Rectal smooth muscle tissue (tissue), 1 donor: Measurements from ENCODE around the gene PLCB1.
"Not testable (repeated sequence)": the region's sequence is repeated elsewhere in the genome, so short reads cannot be mapped to it uniquely, and the experiment has no call there.

Experiments used
- H3K27ac ChIP-seq: one replicate; pipeline ENCODE4 v1.7.0; 2013; ENCODE audit warnings: low read depth, low read length, inconsistent platforms
- H3K27me3 ChIP-seq: one replicate; pipeline ENCODE4 v1.7.0; 2013; ENCODE audit warnings: low read length; ENCODE audit not compliant: control insufficient read depth, insufficient read depth
- H3K36me3 ChIP-seq: one replicate; pipeline ENCODE4 v1.7.0; 2013; ENCODE audit warnings: low read length; ENCODE audit not compliant: control insufficient read depth, insufficient read depth
- H3K4me1 ChIP-seq: one replicate; pipeline ENCODE4 v1.7.0; 2013; ENCODE audit warnings: low read length; ENCODE audit not compliant: control insufficient read depth, insufficient read depth
- H3K4me3 ChIP-seq: one replicate; pipeline ENCODE4 v1.7.0; 2013; ENCODE audit warnings: low read length
- H3K9ac ChIP-seq: one replicate; pipeline ENCODE4 v1.7.0; 2013; ENCODE audit warnings: low read length

The PLCB1 gene

GRCh38 chr20:8432435-8433148 lies 300.5 kb downstream of the PLCB1 start:
- peaks cover 10% of the 10 kb centered on the region for H3K4me1 ChIP-seq
- H3K9ac ChIP-seq, result no peak overlapping the region
- no peaks in the 10 kb centered on the region for H3K36me3 ChIP-seq
- peak overlapping the region; percentile 42 for H3K27ac ChIP-seq
- no peak overlapping the region for H3K4me3 ChIP-seq
- H3K27me3 ChIP-seq, result no peaks in the 10 kb centered on the region

DNA sequence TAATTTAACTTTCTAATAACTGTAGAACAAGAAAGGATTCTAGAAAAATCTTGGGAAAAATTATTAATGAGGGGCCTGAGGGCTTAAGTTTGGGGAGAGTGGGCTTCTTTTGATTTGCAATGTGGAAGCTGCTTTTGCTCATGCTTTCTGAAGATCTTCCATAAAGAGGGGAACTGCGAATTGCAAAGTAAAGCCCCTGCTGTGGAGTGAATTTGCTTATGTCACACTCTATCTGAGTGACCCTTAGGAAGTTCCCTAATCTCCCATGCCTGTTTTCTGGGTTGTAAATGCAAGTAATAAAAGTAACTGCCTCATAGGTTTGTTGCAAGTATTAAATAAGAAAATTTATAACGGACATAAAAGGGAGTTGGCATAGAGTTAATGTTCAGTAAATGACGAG lies 301.2 kb downstream of the PLCB1 start:
- Histone ChIP-seq H3K36me3 (no peaks in the 10 kb centered on the region), H3K27ac (no peak overlapping the region), H3K9ac (no peak overlapping the region), H3K4me3 (no peak overlapping the region), H3K27me3 (no peaks in the 10 kb centered on the region), H3K4me1 (peaks cover 10% of the 10 kb centered on the region)

GRCh38 chr20:8434326-8434876 lies 302.3 kb downstream of the PLCB1 start:
- no peak overlapping the region for H3K4me3 ChIP-seq
- H3K36me3 ChIP-seq, result no peaks in the 10 kb centered on the region
- H3K27me3 ChIP-seq, result no peaks in the 10 kb centered on the region
- H3K27ac ChIP-seq, result no peak overlapping the region
- H3K4me1 ChIP-seq, result peaks cover 10% of the 10 kb centered on the region
- H3K9ac ChIP-seq, result no peak overlapping the region

DNA sequence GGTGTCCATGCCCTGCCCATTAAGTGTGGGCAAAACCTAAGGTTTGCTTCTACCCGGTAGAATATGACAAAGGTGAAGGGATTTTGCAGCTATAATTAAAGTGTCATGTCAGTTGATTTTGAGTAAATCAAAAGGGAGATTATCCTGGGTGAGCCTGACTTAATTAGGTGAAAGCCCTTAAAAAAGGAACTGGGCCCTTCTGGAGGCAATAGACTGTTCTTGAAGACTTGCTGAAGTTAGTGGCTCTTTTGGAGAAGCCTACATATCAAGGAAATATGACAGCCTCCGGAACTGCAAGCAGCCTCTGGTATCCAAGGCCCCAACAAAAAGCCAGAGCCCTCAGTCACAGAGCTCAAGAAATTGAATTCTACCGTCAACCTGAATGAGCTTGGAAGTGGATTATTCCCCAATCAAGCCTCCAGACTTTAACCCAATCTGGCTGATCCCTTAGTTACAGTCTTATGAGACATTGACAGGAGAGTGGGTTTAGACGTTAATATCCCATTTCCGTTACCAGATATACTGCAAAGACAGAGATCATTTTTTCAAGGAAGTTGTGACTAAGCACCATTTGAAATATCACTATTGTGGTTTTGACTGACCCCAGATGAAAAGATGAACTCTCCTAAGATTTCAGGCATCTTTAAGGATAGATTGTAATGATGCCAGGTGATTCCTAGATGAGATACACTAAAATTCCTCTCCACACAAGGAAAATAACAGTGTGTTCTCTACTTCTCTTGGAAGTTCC lies 303.4 kb downstream of the PLCB1 start:
- H3K4me1 ChIP-seq, result peaks cover 12% of the 10 kb centered on the region
- H3K27me3 ChIP-seq, result no peaks in the 10 kb centered on the region
- no peak overlapping the region for H3K4me3 ChIP-seq
- H3K36me3 ChIP-seq, result no peaks in the 10 kb centered on the region
- H3K9ac ChIP-seq, result no peak overlapping the region
- H3K27ac ChIP-seq, result no peak overlapping the region

- not testable (repeated sequence) for H3K4me3 ChIP-seq, H3K27ac ChIP-seq, H3K27me3 ChIP-seq, H3K9ac ChIP-seq, H3K36me3 ChIP-seq
- H3K4me1 ChIP-seq, result peaks cover 12% of the 10 kb centered on the region
These were observed 304.9 kb downstream of the PLCB1 start for GRCh38 chr20:8436938-8437337.

DNA sequence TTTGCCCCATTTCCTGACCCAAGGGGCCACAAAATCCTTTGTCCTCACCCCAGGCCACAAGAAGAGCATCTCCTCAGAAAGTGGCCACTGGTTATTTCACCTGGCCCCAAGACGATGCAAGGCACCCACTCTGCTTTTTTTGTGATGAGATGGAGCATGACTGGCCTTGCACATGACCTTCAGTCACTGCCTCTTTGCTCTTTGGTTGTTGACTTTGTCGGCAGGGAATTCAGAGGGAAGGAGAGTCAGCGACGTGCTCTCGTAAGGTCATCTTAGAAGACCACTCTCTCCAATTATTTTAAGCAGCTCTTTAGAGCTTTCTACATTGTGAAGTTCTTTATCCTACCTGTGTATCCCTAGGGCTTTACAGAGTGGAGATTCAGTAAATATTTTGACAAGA lies 306.7 kb downstream of the PLCB1 start:
- no peak overlapping the region for H3K27ac ChIP-seq
- H3K27me3 ChIP-seq, result no peaks in the 10 kb centered on the region
- no peaks in the 10 kb centered on the region for H3K36me3 ChIP-seq
- H3K4me3 ChIP-seq, result no peak overlapping the region
- H3K9ac ChIP-seq, result no peak overlapping the region
- peaks cover 2% of the 10 kb centered on the region for H3K4me1 ChIP-seq

DNA sequence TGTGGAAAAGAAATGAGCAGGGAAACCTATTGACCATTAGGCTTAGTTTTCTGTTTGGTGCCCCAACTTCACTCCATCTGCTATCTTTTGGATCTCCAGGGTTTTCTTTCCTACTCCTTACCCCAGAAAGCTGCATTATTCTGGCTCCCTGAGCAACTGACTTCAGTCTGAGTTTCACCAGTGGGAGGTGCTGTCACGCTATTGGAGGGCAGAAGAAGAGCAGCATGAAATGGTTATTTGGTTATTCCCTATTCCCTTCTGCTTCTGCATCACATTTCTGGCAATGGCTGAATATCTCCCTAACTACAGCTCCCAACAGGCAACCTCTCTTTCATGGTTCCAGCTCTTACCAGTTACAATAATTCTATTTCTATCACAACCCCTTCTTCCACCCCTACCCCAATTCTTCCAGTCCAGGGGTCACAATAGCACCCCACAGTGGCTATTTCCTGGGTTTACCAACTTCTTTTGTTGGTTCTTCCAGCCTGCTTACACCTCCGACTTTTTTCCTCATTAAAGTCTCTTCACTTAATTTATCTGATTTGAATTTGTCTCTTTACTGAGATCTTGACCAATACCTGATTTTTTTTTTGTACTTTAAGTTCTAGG lies 311.5 kb downstream of the PLCB1 start:
- Histone ChIP-seq H3K27ac (no peak overlapping the region), H3K9ac (no peak overlapping the region), H3K4me1 (peaks cover 2% of the 10 kb centered on the region), H3K4me3 (no peak overlapping the region), H3K36me3 (no peaks in the 10 kb centered on the region), H3K27me3 (no peaks in the 10 kb centered on the region)

DNA sequence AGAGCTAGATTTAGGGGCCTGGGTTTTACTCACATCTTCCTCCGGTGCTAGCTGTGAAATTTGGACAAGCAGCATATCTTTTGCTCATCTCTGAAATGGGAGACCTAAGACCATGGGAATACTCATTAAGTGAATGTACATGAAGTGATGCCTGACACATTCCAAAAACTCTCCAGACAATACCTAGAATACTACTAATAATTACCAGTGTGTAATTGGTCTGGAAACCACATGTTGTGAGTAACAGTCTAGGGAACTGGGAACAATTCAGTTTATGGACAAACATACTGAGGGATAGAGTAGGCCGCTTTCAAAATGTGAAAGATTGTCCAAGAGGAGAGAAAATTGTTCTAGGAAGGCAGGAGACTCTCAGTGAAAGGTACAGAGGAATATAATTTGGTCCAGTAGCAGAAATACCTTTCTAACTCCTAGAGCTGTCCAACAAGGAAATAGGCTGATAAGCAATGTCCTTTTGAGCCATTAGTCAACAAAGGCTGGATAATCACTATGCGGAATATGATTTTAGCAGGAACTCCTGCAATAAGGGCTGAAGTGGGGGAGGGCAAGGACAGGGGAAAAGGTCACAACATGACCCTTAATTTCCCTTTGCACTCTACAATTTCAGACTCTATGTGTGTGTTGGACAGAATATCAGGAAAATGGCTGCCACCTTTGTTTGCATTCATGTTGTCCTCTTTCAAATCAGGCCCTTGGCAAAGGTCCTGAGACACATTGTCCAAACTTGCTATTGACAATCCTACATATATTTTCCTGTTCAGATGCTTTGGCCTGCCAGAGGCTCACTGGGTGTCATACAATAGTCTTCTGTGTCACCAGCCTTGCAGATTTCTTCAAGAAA lies 315.4 kb downstream of the PLCB1 start:
- Histone ChIP-seq H3K9ac (no peak overlapping the region), H3K36me3 (no peaks in the 10 kb centered on the region), H3K4me1 (no peaks in the 10 kb centered on the region), H3K27ac (no peak overlapping the region), H3K4me3 (no peak overlapping the region), H3K27me3 (no peaks in the 10 kb centered on the region)

DNA sequence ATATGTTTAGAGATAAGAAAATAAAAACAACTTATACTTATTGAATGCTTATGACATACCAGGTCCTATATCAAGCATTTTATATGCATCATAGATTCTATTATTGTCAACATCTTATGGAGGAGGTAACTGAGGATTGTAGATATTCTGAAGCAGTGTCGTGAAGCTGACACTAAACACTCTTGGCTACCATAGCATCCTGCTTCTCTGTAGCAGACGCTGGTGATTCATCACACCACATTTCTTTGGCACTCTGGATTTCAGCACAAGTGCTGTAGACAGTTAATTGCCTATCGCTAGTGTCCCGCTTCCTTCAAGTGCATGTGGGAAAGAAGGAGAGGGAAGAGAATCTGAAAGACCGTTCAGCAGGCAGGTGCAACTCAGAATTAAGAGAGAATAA lies 317.1 kb downstream of the PLCB1 start:
- Histone ChIP-seq H3K27me3 (no peaks in the 10 kb centered on the region), H3K4me3 (no peak overlapping the region), H3K27ac (no peak overlapping the region), H3K9ac (no peak overlapping the region), H3K36me3 (no peaks in the 10 kb centered on the region), H3K4me1 (peaks cover 4% of the 10 kb centered on the region)

DNA sequence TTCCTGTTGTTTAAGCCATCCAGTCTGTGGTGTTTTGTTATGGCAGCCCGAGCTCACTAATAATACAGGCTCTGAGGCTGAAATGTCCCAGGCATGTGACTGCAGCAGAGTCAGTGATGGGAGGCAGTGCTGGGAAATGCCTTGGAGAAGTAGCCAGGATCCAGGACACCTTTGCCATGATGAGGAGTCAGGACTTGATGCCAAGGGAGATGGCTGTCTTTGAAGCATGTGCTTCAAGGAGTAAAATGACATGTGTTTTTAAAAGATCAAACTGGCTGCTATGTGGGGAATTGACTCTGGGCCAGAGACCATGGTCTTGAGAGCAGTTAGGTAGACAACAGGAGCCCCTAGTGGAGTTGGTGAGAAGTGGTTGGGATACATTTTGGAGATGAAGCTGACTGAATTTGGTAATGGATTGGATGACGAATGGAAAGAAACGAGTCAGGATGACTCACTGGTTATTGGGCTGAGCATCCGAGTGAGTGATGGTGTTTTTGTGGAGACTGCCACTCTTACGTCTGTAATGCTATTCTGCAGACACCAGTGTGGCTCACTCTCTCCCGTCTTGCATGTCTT lies 322.2 kb downstream of the PLCB1 start:
- Histone ChIP-seq H3K9ac (no peak overlapping the region), H3K4me1 (peaks cover 4% of the 10 kb centered on the region), H3K27me3 (no peaks in the 10 kb centered on the region), H3K4me3 (no peak overlapping the region), H3K27ac (no peak overlapping the region), H3K36me3 (no peaks in the 10 kb centered on the region)

GRCh38 chr20:8456765-8457164 lies 324.7 kb downstream of the PLCB1 start:
- no peak overlapping the region for H3K27ac ChIP-seq
- no peak overlapping the region for H3K4me3 ChIP-seq
- no peak overlapping the region for H3K9ac ChIP-seq
- peaks cover 4% of the 10 kb centered on the region for H3K4me1 ChIP-seq
- no peaks in the 10 kb centered on the region for H3K27me3 ChIP-seq
- H3K36me3 ChIP-seq, result no peaks in the 10 kb centered on the region
